ENCODE measurements around the gene F11R.
"Not testable (repeated sequence)": the region's sequence is repeated elsewhere in the genome, so short reads cannot be mapped to it uniquely, and the experiment has no call there.

Gene F11R

DNA sequence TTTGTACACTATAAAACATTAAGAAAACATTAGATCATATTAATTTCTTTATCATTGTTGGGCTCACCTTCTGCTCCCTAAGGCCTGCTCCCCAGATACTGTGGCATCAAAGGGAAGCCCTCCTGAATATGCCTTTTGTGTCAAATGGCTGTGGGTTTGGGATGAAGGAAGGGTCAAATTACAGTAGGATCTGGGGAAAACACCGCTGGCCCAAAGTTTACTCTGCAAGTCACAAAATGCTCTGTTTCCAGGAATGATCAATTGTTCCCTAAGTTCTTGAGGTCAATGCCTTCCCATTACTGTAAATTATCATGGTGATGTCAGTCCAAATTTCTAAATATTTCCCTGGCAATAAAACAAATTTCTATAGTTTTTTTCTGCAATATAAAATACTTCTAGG lies 59.5 kb downstream of the F11R start:
- no peak for FAIRE-seq

DNA sequence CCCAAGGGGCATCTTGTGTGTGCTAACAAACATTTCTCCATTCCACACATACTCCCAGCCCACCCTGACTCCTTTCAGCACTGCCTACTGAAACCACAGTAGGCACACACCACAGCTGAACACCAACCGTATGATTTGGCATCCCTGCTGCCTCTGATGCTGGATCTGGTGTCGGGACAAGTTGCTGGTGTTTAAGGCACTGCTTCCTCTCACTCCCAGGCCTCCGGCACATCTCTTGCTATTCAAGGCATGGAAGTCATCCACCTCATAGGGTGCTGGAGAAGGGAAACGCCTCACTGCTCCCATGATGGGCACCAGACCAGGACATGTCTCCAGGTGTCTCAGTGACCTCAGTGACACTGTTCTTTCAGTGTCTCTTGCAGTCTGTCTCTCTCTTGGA lies 64.0 kb downstream of the F11R start:
- FAIRE-seq: no peak

DNA sequence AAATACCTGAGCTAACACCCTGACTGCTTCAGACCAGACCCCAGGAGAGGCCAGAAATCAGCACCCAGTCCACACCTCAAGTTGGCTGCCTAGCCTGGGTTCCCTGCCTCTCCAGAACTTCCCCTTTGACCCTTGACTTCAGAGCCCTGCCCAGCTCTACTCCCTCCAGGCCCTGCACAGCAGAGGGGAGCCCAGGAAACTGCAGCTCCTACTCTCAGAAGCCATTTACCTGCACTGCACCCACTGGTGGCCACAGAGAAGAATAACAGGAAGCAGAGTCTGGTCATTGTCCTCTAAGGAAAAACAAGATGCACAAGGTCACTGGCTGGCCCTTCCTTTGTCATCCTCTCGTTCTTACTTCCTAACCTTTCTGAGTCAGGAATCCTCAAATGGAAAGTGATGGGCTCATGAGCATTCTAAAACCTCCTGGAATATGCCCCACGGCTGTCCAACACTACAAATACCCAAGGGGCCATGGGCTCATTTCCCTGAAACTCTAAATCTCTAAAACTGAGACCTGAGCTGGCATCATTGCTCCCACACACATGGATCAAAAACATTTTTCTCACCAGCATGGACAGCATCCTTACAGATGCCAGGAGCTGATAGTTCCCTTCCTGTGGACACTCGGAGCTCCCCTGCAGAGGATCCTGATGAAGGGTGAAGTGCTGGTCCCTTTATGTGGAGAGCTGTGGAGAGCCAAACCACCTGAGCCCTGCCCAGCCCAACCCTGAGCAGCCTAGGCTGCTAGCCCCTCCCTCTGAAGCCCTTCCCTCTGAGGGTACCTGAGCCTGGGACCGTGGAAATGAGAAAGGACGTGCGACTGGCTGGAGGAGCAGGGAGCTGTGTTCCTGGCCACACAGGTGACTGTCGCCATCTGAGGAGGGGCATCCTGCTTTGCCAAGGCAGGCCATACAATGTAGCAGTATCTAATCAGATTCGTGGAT lies 66.5 kb downstream of the F11R start, which contains the start of gene ITLN2:
Gene ITLN2, minus strand, starts transcription at position 652 of the 947 bp plus-strand sequence. Its CDS starts 68 bp downstream, at position 584.
- FAIRE-seq: no peak

DNA sequence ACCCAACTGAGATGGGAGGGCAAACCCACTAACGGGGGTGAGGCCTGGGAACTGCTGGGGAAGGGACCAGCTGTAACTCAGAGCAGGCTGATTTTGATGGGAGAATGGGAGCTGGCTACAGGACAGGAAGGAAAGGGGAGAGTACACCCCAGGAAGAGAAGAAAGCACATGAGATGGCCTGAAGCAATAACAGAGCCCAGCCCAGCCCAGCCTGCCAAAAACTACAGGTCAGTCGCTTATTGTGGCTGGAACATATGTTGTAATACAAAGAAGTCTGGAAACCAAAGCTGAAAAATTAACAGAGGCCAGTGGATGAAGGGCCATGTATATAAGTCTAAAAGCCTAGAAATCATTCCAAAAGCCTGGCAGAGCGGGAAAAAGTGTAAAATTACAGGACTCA lies 67.9 kb downstream of the F11R start:
- no peak for FAIRE-seq

DNA sequence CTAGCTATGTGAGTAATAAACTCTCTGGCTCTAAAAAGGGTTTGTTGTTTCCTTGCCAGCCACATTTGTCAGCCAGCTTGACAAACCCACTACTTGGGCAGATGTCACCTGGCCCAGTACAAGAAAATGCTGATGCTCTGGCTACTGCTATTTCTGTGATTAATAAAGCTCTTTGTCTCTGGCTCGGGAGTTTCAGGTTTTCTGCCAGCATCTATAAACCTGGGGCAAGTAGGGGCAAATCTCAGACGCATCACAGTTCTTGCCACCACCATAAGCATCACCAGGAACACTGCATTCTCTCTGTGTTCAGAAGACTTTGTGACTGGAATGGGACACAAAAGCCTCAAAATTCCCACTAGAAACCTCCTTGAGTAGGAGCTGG lies 68.8 kb downstream of the F11R start:
- no peak for FAIRE-seq

DNA sequence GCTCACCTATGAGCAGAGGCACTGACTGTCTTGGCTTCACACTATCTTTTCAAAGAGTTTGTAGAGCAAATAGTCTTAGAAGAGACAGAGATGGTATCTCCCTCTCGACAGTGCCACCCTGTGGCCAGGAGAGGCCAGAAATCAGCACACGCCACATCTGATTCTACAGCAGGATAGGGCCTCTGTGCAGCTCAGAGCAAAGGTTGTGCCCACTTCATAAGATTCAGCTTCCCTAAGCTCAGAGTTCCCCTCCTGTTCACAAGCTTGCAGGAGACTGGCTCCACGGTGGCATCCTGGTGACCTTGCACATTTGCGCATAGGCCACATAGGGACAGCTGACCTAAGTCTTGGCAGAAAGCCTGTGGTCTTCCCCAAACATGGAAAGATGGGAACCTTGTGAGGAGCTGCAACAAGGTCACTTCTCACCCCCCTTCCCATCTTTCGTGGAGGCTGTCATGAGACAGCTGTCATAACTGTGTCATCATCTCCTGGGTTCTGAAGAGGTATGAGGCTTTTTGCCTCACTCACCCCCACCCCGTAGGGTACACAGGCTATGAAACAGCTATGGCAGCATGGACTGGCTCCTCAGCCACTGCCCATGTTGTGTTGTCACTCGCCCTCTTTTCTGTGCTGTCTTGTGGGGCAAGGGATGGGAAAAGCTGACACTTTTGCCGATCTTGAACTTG lies 69.4 kb downstream of the F11R start:
- FAIRE-seq: no peak

DNA sequence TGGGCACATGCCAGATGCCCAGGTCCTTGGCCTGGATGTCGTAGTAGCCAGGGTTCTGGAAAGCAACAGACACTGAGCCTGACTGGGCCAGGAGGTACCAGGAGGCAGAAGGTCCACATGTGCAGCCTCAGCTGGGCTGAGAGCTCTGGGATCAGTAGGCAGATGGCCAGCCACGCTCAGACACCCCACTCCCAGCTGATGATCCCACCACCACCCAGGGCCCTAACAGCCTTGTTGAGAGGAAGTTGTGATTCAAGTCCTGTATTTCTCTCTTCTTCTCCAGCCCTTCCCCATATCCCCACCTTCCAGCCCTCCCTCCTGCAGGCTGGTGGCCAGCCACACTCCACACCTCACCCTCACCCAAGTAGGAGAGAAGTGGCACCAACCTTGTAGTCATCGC lies 70.3 kb downstream of the F11R start:
- no peak for FAIRE-seq

DNA sequence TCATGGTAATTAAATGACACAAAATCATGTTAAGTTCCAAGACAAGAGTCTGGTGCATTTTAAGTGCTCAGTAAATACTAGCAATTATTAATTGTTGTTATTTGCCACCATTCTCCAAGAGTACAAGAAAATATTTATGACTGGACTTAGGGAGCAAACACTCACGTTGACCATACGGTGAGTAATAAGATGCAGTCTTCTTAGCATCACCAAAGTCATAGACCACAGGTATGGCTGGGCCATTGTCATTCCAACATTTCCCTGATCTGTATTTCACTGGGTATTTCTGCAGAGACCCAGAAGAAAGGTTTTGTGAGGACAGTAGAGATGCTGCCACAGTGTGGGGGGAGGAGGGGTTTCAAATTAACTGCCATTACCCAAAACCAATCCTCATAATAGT lies 71.1 kb downstream of the F11R start:
- no peak for FAIRE-seq

DNA sequence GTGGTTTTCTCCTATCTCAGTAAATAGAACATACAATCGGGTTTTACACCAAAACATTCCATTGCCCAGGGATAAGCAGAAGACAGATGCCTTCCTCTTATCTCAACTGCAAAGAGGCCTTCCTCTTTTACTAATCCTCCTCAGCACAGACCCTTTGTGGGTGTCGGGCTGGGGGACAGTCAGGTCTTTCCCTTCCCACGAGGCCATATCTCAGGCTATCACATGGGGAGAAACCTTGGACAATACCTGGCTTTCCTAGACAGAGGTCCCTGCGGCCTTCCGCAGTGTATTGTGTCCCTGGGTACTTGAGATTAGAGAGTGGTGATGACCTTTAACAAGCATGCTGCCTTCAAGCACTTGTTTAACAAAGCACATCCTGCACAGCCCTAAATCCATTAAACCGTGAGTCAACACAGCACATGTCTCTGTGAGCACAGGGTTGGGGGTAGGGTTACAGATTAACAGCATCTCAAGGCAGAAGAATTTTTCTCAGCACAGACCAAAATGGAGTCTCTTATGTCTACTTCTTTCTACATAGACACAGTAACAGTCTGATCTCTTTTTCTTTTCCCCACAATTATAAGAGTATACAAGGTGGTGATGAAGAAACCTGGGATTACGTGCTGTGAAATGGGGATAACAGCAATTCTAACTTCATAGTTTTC lies 71.6 kb downstream of the F11R start:
- FAIRE-seq: not testable (repeated sequence)

DNA sequence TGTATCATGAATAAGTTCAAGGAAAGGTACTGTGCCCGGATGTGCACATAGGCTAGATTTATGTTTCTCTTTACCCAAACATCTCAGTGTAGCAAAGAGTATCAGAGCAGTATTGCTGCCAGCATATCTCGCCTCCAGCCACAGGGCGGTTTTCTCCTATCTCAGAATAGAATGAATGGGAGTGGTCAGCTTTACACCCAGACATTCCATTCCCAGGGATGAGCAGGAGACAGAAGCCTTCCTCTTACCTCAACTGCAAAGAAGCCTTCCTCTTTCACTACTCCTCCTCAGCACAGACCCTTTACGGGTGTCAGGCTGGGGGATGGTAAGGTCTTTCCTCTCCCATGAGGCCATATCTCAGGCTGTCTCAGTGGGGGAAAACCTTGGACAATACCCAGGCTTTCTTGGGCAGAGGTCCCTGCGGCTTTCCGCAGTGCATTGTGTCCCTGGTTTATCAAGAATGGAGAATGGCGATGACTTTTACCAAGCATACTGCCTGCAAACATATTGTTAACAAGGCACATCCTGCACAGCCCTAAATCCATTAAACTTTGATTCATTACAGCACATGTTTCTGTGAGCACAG lies 73.7 kb downstream of the F11R start:
- FAIRE-seq: not testable (repeated sequence)

DNA sequence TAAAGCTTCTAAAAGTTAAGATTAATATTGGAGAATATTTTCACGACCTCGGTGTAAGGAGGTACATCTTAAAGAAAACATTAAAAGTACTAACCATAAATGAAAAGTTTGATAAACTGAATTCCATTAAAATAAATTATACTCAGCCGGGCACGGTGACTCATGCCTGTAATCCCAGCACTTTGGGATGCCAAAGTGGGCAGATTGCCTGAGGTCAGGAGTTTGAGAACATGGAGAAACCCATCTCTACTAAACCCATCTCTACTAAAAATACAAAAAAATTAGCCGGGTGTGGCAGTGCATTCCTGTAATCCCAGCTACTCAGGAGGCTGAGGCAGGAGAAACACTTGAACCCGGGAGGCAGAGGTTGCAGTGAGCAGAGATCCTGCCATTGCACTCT lies 75.1 kb downstream of the F11R start:
- not testable (repeated sequence) for FAIRE-seq
